Natural killer cell (primary cell): ENCODE data around the gene BCOR. TPM values are rescaled to one million over a fixed set of nuclear protein-coding genes. Genes with fewer than 3 reads are reported as not detected.

Experiments
- ATAC-seq, 3 donors: fragments of 150-1000 bp in 2 of 3; fragments of 200-7000 bp in 1 of 3; cut with Tn5 transposase; 1 replicate in 1 of 3; 2 replicates in 2 of 3; pipeline ENCODE4 v1.10.0; 2021; ENCODE audit warnings: mild to moderate bottlenecking in 2 of 3, moderate library complexity in 2 of 3
- DNase-seq, 2 donors: peaks; one replicate each; pipeline versions ENCODE4 v3.0.0 to v3.0.0-alpha.2; 2013 to 2021; ENCODE audit warnings: mixed read lengths in 1 of 2
- H3K27ac ChIP-seq: one replicate; pipeline ENCODE4 v1.5.1; 2013; ENCODE audit warnings: mild to moderate bottlenecking, low read length
- H3K27me3 ChIP-seq: one replicate; pipeline ENCODE4 v1.6.1; 2013; ENCODE audit warnings: low read length; ENCODE audit not compliant: control insufficient read depth, insufficient read depth
- H3K36me3 ChIP-seq: one replicate; pipeline ENCODE4 v1.6.1; 2013; ENCODE audit warnings: low read length; ENCODE audit not compliant: control insufficient read depth, insufficient read depth
- H3K4me1 ChIP-seq: one replicate; pipeline ENCODE4 v1.6.1; 2013; ENCODE audit warnings: low read length; ENCODE audit not compliant: control insufficient read depth, insufficient read depth
- H3K4me3 ChIP-seq: one replicate; pipeline ENCODE4 v1.5.1; 2013; ENCODE audit warnings: low read length
- H3K9me3 ChIP-seq: one replicate; pipeline ENCODE4 v1.6.1; 2013; ENCODE audit warnings: low read length; ENCODE audit not compliant: control insufficient read depth, insufficient read depth
- H3K27ac Mint-ChIP-seq, 2 donors: one replicate each; pipeline ENCODE4 v1.8.0; 2022; ENCODE audit warnings: mild to moderate bottlenecking in 2 of 2, mixed read lengths in 2 of 2, moderate library complexity in 1 of 2
- H3K27me3 Mint-ChIP-seq, 2 donors: one replicate each; pipeline ENCODE4 v1.8.0; 2022; ENCODE audit warnings: low read depth in 2 of 2, mixed read lengths in 2 of 2
- H3K36me3 Mint-ChIP-seq: one replicate; pipeline ENCODE4 v1.8.0; 2022; ENCODE audit warnings: mixed read lengths
- H3K4me1 Mint-ChIP-seq, 2 donors: one replicate each; pipeline ENCODE4 v1.8.0; 2022; ENCODE audit warnings: mixed read lengths in 2 of 2
- H3K4me3 Mint-ChIP-seq: one replicate; pipeline ENCODE4 v1.8.0; 2022; ENCODE audit warnings: mild to moderate bottlenecking, moderate library complexity, mixed read lengths
- H3K9me3 Mint-ChIP-seq, 2 donors: one replicate each; pipeline ENCODE4 v1.8.0; 2022; ENCODE audit warnings: mixed read lengths in 2 of 2
- CTCF ChIP-seq: fragments of 200-600 bp; IDR thresholded peaks from one replicate; pipeline ENCODE4 v1.8.0; 2022; ENCODE audit warnings: antibody characterized with exemption
- WGBS: methylation state at CpG from one replicate; pipeline ENCODE4 v1.1.7; 2013; ENCODE audit warnings: missing lambda C conversion rate; ENCODE audit not compliant: insufficient coverage; 5-methylcytosine and 5-hydroxymethylcytosine counted together
- intact Hi-C: fragments of 100-400 bp; cut with micrococcal nuclease; formaldehyde crosslinking; loops from one replicate; pipeline ENCODE4 v1.14.2; 2022
- total RNA-seq, 4 donors: library from RNA; stranded (reverse); fragments of 120-200 nt in 1 of 4; gene quantifications; one replicate each; pipeline versions ENCODE4 v1.2.3 to v1.2.4, GENCODE V29; 2013 to 2022

The BCOR gene
- total RNA-seq, 3 donors from 2014 or later (not counting 1 experiment from before 2014, with no cell fraction given), result 20.0 to 35.2 (median 29.2) TPM

- Histone ChIP-seq H3K27me3 (peaks cover 8% of the 10 kb centered on the region), H3K4me3 (peak overlapping the region; percentile 61), H3K27ac (peak overlapping the region; percentile 76), H3K4me1 (peaks cover 53% of the 10 kb centered on the region), H3K9me3 (peaks cover 4% of the 10 kb centered on the region), H3K36me3 (no peaks in the 10 kb centered on the region)
- under 1% methylated on average over 35 of the region's 35 CpGs for WGBS
- Mint-ChIP-seq H3K9me3 (no peaks in the 10 kb centered on the region), H3K27me3 (peaks cover 14 to 26% of the 10 kb centered on the region in 2 donors), H3K36me3 (no peaks in the 10 kb centered on the region), H3K27ac (peak overlapping the region in 1 of 2 donors; percentile 81), H3K4me3 (peak overlapping the region; percentile 84), H3K4me1 (peaks cover 0 to 20% of the 10 kb centered on the region in 2 donors)
- intact Hi-C loops, result loop anchor here (5.0 kb wide), 3 partner anchors 94 to 156 kb away; no protein-coding TSS in a partner anchor
- ATAC-seq, result peak; percentile 21 to 31 (median 25)
- peak; percentile 28 to 38 for DNase-seq
- no peak for TF ChIP-seq CTCF
Observed at GRCh38 chrX:40012868-40013265, 84.9 kb downstream of the BCOR start.

GRCh38 chrX:40012039-40012867 is 85.5 kb downstream of the BCOR start:
- no peak for ATAC-seq
- Histone ChIP-seq H3K36me3 (no peaks in the 10 kb centered on the region), H3K27me3 (peaks cover 10% of the 10 kb centered on the region), H3K4me1 (peaks cover 53% of the 10 kb centered on the region), H3K9me3 (peaks cover 4% of the 10 kb centered on the region), H3K4me3 (peak overlapping the region; percentile 61), H3K27ac (no peak overlapping the region)
- H3K36me3 Mint-ChIP-seq, result no peaks in the 10 kb centered on the region
- peaks cover 0 to 20% of the 10 kb centered on the region in 2 donors for H3K4me1 Mint-ChIP-seq
- peak overlapping the region; percentile 64 for H3K4me3 Mint-ChIP-seq
- no peak for TF ChIP-seq CTCF
- WGBS, result 10% methylated on average over 59 of the region's 60 CpGs
- H3K27me3 Mint-ChIP-seq, result peaks cover 20 to 32% of the 10 kb centered on the region in 2 donors
- H3K9me3 Mint-ChIP-seq, result no peaks in the 10 kb centered on the region
- DNase-seq, result no peak
- intact Hi-C loops, result loop anchor here (5.0 kb wide), 3 partner anchors 95 to 155 kb away; no protein-coding TSS in a partner anchor
- H3K27ac Mint-ChIP-seq, result no peak overlapping the region

- peaks cover 0 to 20% of the 10 kb centered on the region in 2 donors for H3K4me1 Mint-ChIP-seq
- ATAC-seq (no peak), DNase-seq (peak in 1 of 2 donors; percentile 15)
- Histone ChIP-seq H3K4me1 (peaks cover 56% of the 10 kb centered on the region), H3K36me3 (no peaks in the 10 kb centered on the region), H3K27ac (no peak overlapping the region), H3K4me3 (no peak overlapping the region), H3K9me3 (no peaks in the 10 kb centered on the region), H3K27me3 (peaks cover 12% of the 10 kb centered on the region)
- H3K9me3 Mint-ChIP-seq, result no peaks in the 10 kb centered on the region
- intact Hi-C loops, result loop anchor here (5.0 kb wide), 3 partner anchors 96 to 154 kb away; no protein-coding TSS in a partner anchor
- WGBS, result 54% methylated on average over 23 of the region's 24 CpGs
- no peaks in the 10 kb centered on the region for H3K36me3 Mint-ChIP-seq
- H3K27ac Mint-ChIP-seq, result no peak overlapping the region
- no peak overlapping the region for H3K4me3 Mint-ChIP-seq
- peaks cover 28 to 39% of the 10 kb centered on the region in 2 donors for H3K27me3 Mint-ChIP-seq
- TF ChIP-seq CTCF, result no peak
Observed at GRCh38 chrX:40011322-40012038, 86.3 kb downstream of the BCOR start.
